ENCODE results near the gene PLPP1. TPM values are rescaled to one million over a fixed set of nuclear protein-coding genes. Genes with fewer than 3 reads are reported as not detected.

PLPP1 gene
- total RNA-seq, 1 donor from 2014 or later, result 48.1 TPM

DNA sequence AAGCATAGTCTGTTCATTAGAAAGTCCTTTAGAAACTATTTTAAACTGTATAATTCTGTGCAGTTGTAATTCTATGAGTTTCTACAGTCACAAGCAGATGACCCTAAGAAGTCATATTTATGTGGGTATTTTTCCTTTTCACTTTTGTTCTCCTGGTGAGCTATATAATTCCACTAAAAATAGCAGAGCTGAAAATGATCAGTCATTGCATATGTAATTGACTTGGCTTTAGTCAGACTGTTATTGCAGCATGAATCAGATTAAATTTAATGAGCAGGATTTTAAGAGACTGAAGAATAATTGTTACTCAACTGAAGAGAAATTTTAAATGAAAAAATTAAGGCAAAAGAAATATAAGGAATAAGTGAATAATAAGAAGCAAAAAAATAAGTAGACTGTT, 118.5 kb downstream of the PLPP1 start:
- TF ChIP-seq, protein P1, sequence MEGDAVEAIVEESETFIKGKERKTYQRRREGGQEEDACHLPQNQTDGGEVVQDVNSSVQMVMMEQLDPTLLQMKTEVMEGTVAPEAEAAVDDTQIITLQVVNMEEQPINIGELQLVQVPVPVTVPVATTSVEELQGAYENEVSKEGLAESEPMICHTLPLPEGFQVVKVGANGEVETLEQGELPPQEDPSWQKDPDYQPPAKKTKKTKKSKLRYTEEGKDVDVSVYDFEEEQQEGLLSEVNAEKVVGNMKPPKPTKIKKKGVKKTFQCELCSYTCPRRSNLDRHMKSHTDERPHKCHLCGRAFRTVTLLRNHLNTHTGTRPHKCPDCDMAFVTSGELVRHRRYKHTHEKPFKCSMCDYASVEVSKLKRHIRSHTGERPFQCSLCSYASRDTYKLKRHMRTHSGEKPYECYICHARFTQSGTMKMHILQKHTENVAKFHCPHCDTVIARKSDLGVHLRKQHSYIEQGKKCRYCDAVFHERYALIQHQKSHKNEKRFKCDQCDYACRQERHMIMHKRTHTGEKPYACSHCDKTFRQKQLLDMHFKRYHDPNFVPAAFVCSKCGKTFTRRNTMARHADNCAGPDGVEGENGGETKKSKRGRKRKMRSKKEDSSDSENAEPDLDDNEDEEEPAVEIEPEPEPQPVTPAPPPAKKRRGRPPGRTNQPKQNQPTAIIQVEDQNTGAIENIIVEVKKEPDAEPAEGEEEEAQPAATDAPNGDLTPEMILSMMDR (IDR thresholded peaks at IDR 0.05), result no peak
- Histone ChIP-seq H3K36me3 (peaks cover 49% of the 10 kb centered on the region), H3K27ac (no peak overlapping the region), H3K9me3 (no peaks in the 10 kb centered on the region), H3K4me1 (no peaks in the 10 kb centered on the region), H3K4me3 (no peak overlapping the region), H3K27me3 (ENCODE audit: low read depth) (no peaks in the 10 kb centered on the region)
- no peak for DNase-seq
- intact Hi-C loops (cut with DNase I), result no loop called here
- ATAC-seq, result no peak

DNA sequence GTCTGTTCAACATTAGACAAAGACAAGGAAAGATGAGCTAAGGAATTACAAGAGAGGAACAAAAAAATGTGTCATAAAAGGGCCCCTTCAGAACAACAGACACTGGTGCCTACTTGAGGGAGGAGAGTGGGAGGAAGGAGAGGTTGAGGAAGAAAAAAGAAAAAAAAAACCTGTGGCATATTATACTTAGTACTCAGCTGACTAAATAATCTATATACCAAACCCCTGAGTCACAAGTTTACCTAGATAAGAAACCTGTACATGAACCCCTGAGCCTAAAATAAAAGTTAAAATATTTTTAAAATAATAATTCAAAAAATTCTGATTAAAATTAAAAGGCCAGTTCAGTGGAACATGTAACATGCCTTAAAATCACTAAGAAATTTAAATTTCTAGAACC, 119.7 kb downstream of the PLPP1 start:
- no peak overlapping the region for H3K4me3 ChIP-seq
- ATAC-seq (no peak), DNase-seq (no peak)
- peaks cover 57% of the 10 kb centered on the region for H3K36me3 ChIP-seq
- no peaks in the 10 kb centered on the region for H3K4me1 ChIP-seq
- no peaks in the 10 kb centered on the region for H3K9me3 ChIP-seq
- TF ChIP-seq, protein P1 (IDR thresholded peaks at IDR 0.05), result no peak
- no peak overlapping the region for H3K27ac ChIP-seq
- H3K27me3 ChIP-seq (ENCODE audit: low read depth), result no peaks in the 10 kb centered on the region
- intact Hi-C loops (cut with DNase I), result no loop called here

DNA sequence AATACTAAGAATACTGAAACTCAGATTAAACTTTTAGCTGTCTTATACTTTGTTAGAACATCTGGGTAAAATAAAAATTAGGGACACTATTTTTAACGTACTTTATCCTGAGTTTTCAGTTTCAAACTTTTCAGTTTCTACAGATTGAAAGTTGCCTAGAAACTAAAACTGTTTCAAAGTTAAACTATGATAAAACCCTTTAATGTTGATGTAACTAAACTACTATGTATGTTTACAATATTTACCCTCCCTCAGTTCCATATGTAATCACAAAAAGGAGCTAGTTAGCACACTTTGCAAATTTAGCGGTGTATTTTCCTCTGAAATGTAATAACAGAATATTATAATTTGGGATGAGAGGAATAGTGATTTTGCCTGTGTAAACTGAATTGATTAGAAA, 121.1 kb downstream of the PLPP1 start:
- no peak overlapping the region for H3K27ac ChIP-seq
- no peaks in the 10 kb centered on the region for H3K4me1 ChIP-seq
- TF ChIP-seq, protein P1 (IDR thresholded peaks at IDR 0.05), result no peak
- ATAC-seq (no peak), DNase-seq (no peak)
- peaks cover 57% of the 10 kb centered on the region for H3K36me3 ChIP-seq
- intact Hi-C loops (cut with DNase I), result no loop called here
- H3K9me3 ChIP-seq, result no peaks in the 10 kb centered on the region
- no peaks in the 10 kb centered on the region for H3K27me3 ChIP-seq (ENCODE audit: low read depth)
- H3K4me3 ChIP-seq, result no peak overlapping the region

DNA sequence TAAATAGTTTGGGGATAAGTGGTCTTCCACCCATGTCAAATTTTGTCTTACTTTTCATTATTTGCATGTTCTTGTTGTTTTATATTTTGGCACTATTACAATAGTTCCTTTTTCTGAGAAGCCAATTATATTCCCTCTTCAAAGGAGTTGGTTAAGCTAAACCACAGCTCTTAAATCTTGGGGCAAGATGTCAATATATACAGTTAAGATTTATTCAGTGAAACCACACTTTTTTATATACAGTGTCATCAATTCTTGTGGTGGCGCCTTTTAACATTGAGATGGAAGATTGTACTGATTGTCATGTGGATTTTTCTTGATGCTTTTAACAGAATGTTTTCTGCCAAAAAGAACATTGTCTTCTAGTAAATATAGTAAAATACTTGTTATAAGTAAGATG, 122.9 kb downstream of the PLPP1 start:
- ATAC-seq, result no peak
- Histone ChIP-seq H3K36me3 (peaks cover 52% of the 10 kb centered on the region), H3K27me3 (ENCODE audit: low read depth) (no peaks in the 10 kb centered on the region), H3K4me3 (no peak overlapping the region), H3K27ac (no peak overlapping the region), H3K4me1 (peaks cover 4% of the 10 kb centered on the region), H3K9me3 (no peaks in the 10 kb centered on the region)
- intact Hi-C loops (cut with DNase I), result no loop called here
- TF ChIP-seq, protein P1 (IDR thresholded peaks at IDR 0.05), result no peak
- DNase-seq, result no peak

DNA sequence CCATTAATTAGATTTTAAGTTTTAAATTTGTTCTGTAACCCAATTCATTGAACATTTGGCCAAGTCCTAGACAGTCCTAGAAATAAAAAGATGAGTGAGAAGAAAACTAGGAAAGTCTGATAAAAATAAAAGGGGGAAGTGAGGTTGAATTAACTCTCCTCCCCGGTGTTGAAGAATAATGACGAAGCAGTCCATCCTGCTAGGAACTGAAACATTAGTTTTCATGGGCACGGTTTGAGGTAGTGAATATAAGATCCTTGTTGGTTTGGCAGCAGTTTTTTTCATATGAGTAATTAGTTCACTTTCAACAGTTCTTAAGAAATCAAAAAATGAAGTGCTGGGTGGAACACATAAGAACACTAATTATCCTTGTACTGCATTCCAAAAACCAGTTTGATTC, 123.9 kb downstream of the PLPP1 start:
- Histone ChIP-seq H3K36me3 (peaks cover 57% of the 10 kb centered on the region), H3K9me3 (no peaks in the 10 kb centered on the region), H3K4me3 (no peak overlapping the region), H3K4me1 (peaks cover 4% of the 10 kb centered on the region), H3K27me3 (ENCODE audit: low read depth) (no peaks in the 10 kb centered on the region), H3K27ac (no peak overlapping the region)
- no peak for DNase-seq
- TF ChIP-seq, protein P1 (IDR thresholded peaks at IDR 0.05), result no peak
- no peak for ATAC-seq
- intact Hi-C loops (cut with DNase I), result no loop called here

DNA sequence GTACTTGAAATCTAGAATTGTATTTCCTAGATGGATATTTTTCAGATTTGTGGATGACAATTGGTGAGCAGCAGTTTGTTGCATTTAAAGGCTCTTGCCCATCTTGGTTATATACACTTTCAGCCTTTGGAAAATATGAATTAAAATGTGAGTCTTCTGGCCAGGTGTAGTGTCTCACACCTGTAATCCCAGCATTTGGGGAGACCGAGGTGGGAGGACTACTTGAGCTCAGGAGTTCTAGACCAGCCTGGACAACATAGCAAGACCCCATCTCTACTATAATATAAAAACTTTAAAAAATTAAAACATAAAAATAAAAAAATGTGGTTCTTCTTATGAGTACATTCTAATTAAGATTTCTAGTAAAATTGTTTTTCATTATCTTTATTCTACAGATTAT, 125.0 kb downstream of the PLPP1 start:
- DNase-seq, result no peak
- intact Hi-C loops (cut with DNase I), result no loop called here
- no peaks in the 10 kb centered on the region for H3K27me3 ChIP-seq (ENCODE audit: low read depth)
- H3K9me3 ChIP-seq, result no peaks in the 10 kb centered on the region
- H3K36me3 ChIP-seq, result peaks cover 57% of the 10 kb centered on the region
- no peak overlapping the region for H3K27ac ChIP-seq
- peaks cover 4% of the 10 kb centered on the region for H3K4me1 ChIP-seq
- H3K4me3 ChIP-seq, result no peak overlapping the region
- ATAC-seq, result no peak
- TF ChIP-seq, protein P1 (IDR thresholded peaks at IDR 0.05), result no peak

Data from lower lobe of right lung (tissue), 2 donors.